Diencephalon (tissue), 1 donor: ENCODE results near the gene GFM1. TPM values are rescaled to one million over a fixed set of nuclear protein-coding genes. Genes with fewer than 3 reads are reported as not detected.

ENCODE experiments used
- small RNA-seq: library from RNA; depleted of rRNA; stranded (forward); fragments of <200 nt; gene quantifications from one replicate; pipeline ENCODE3, GENCODE V24; 2014
- total RNA-seq: library from RNA; depleted of rRNA; stranded (reverse); fragments of >200 nt; gene quantifications from one replicate; pipeline ENCODE4 v1.2.3, GENCODE V29; 2014

GFM1 gene
- total RNA-seq, result 77.3 TPM

GRCh38 chr3:158644345-158644908 is at the start of gene GFM1:
GFM1 (plus strand) TSS chr3:158644527; CDS start chr3:158644635, 108 bp downstream.

GRCh38 chr3:158672215-158673176 is 28.2 kb downstream of the GFM1 start, which contains the start of gene LXN:
LXN (minus strand) TSS chr3:158672648; CDS start chr3:158672478, 170 bp downstream.

GRCh38 chr3:158731938-158732855 is 87.9 kb downstream of the GFM1 start, which contains the start of gene RARRES1:
RARRES1 (minus strand) TSS chr3:158732457; CDS start chr3:158732415, 42 bp downstream.

Small RNA genes within 50 kb of the gene (small RNA-seq; reads per million reads assigned to genes)
- not detected for gene AC025033.1
- gene AC080013.6, result not detected

Other genes starting within 250 kb of the GFM1 start
- gene MLF1, start 73.3 kb upstream of the GFM1 start, total RNA-seq, result 72.9 TPM
- gene LXN, start 28.1 kb downstream of the GFM1 start, total RNA-seq, result 9.5 TPM
- 1.4 TPM for gene RARRES1, start 87.9 kb downstream of the GFM1 start, total RNA-seq
- 47.7 TPM for gene MFSD1, start 157.5 kb downstream of the GFM1 start, total RNA-seq